Measurements from ENCODE around the gene SLC25A45.
"Not testable (repeated sequence)": the region's sequence is repeated elsewhere in the genome, so short reads cannot be mapped to it uniquely, and the experiment has no call there.

Gene SLC25A45

DNA sequence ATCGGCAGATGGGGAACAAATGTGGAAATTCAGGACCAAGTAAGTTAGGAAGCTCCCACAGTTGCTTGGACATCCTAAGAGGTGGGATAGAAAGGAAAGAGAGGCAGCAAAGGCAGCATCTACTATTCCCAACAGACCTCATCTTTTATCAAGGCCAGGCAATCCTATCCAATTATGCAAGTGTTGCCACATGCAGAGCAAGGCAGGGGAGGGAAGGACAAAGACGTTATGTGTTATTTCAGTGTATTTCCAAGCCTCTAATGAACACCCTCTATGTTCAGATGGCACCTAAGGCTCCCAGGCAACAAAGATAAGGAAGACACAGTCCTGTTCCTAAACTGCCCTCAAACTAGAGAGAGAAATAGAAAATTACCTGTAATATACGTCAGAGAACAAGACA, 18.7 kb downstream of the SLC25A45 start:
- no peak for DNase-seq (ENCODE audit: low read depth in 2 of 3, low spot score in 2 of 3)

DNA sequence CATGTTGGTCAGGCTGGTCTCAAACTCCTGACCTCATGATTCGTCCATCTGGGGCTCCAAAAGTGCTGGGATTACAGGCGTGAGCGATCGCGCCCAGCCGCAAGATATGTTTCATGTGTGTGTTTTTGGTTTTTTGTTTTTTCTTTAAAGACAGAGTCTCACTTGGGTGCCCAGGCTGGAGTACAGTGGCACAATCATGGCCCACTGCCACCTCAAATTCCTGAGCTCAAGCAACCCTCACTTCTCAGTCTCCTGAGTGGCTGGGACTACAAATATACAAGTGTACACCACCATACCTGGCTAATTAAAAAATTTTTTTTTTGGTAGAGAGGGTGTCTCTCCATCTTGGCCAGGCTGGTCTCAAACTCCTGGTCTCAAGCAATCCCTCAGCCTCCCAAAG, 19.5 kb downstream of the SLC25A45 start:
- no peak for DNase-seq (ENCODE audit: low read depth in 2 of 3, low spot score in 2 of 3)

DNA sequence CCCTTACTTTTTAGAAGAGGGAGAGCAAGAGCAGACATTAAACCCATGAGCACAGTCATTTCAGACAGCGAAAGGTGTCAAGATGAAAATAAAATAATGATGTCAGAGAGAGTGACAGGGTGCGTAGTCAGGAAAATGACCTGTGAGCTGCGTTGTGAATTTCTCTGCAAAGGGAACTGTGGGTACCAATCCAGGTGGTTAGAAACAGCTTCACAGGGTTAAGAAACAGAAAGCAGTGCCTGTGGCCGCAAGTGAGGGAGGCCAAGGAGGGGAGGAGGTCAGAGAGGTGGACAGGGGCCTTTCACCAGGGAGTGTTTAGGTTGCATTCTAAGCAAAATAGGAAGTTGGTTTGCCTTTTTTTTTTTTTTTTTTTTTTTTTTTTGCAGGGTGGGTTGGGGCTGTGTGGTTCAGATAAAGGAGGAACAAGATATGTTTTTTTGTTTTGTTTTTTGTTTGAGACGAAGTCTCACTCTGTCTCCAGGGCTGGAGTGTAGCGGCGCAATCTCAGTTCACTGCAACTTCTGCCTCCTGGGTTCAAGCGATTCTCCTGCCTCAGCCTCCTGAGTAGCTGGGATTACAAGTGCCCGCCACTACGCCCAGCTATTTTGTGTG, 20.0 kb downstream of the SLC25A45 start:
- DNase-seq (ENCODE audit: low read depth in 2 of 3, low spot score in 2 of 3), result no peak

DNA sequence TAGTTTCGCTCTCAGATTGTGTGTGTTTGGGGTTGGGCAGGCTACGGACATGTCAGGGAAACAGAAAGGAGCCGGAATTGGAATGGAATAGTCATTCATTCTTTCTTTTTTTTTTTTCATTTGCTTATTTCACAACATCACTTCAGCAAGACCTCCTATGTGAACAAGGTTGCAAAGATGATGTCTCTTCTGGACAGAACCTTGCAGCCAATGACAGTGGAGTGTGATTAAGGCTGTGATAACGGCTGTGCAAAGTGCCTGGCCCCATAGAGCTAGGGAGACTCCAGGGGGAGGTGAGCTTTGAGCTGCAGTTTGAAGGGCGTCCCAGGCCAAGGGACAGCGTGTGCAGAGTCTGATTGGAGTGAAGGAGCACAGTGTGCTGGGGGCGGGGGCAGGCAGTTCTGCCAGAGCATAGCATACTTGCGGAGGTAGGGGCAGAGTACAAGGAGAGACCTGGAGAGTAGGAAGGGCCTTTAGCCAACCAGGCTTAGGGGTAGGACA, 24.5 kb downstream of the SLC25A45 start:
- DNase-seq (ENCODE audit: low read depth in 2 of 3, low spot score in 2 of 3), result no peak

DNA sequence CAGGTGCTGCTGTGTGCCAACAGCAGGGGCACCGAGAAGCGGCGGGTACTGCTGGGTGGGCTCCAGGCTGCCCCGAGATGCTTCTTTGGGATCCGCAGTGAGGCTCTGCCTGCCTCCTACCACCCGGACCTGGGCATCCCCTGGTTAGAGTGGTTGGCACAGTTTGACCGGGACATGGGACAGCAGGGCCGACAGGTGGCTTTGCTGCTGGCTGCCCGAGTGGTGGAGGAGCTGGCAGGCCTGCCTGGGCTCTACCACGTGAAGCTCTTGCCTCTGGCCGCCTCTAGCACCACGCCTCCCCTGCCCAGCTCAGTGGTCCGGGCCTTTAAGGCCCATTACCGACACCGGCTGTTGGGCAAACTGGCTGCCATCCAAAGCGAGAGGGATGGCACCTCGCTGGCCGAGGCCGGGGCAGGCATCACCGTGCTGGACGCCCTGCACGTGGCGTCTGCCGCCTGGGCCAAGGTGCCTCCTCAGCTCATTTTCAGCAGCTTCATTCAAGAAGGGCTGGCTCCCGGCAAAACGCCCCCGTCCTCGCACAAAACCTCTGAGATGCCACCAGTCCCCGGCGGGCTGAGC, 26.0 kb downstream of the SLC25A45 start:
- DNase-seq (ENCODE audit: low read depth in 2 of 3, low spot score in 2 of 3), result no peak

DNA sequence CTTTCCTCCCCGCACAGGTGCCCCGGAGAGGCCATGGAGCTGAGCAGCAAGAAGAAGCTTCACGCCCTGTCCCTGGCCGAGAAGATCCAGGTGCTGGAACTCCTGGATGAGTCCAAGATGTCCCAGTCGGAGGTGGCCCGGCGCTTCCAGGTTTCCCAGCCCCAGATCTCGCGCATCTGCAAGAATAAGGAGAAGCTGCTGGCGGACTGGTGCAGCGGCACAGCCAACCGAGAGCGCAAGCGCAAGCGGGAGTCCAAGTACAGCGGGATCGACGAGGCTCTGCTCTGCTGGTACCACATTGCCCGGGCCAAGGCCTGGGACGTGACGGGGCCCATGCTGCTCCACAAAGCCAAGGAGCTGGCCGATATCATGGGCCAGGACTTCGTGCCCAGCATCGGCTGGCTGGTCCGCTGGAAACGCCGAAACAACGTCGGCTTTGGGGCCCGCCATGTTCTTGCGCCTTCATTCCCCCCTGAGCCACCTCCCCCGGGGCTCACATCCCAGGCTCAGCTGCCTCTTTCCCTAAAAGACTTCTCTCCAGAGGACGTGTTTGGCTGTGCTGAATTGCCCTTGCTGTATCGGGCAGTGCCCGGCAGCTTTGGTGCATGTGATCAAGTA, 26.6 kb downstream of the SLC25A45 start:
- DNase-seq (ENCODE audit: low read depth in 2 of 3, low spot score in 2 of 3), result no peak

DNA sequence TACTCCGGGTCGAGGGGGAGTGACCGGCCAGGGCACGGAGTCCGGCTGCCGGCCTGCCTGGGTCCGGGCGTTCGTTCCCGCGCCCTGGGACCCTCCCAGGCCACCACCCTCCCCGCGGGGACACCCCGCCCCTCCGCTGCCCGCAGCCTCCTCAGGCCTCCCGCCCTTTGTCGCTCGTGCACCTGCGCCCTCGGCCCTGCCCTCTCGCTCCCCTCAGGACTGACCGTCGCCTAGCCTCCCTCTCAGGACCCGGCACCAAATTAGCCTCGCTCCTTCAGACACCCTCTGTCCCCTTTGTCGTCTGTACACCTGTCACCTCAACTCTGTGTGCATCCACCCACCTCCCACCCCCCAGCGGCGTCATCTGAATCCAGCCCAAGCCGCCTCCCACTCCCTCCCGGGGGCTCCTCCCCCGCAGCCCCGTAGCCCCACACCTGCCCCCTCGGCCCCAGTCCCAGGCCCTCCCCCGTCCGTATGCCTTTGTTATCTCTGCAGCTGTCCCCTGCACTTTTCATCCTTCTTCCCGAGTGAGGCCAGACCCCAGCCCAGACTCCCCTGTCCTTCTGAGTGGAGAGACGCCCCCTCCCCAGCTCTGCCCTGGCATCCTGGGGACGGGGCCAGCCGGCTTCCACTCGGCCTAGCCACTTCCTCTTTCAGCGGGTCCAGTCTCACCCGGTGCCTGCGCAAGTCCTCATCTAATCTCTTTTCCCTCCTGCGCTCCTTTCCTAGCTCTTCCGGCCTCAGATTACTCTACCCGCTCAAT, 27.3 kb downstream of the SLC25A45 start:
- DNase-seq (ENCODE audit: low read depth in 2 of 3, low spot score in 2 of 3), result peak in 1 of 3 experiments; percentile 11

DNA sequence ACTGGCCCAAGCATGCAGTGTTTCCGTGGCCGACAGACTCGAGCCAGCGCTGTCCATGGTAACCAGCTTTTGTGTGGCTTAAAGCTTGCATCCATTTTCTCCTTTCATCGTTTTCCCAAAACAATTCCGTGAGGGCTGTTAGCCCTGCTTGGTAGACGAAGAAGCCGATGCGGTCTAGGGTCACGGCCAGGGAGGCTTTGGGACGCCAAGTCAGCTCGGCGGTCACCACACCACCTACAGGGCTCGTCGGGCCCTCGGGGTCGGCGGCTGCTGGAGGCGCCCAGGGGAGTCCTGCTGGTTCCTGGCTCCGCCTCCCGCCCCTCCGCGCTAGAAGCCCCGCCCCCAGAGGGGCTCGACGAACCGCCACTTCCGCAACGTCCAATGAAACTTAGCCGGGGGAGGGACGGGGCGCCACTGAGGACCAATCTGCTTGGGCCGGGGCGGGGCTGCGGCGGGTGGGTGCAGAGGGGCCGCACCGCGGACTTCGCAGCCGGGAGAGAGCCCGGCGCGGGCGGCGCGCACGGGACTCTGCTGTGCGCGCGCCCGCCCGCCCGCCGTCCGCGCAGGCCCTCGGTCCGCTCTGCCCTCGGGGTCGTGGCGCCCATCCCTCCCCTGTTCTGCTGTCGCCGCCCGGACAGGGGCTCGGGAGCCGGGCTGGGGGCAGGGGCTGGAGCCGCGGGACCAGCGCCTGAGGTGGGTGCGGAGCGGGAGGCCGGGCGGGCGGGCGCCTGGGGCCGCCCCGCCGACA, 28.0 kb downstream of the SLC25A45 start, which contains the start of gene TIGD3:
Gene TIGD3 (plus strand): TSS at position 487 of the 748 bp plus-strand sequence. CDS start 1,058 bp downstream, outside the sequence.
- DNase-seq (ENCODE audit: low read depth in 2 of 3, low spot score in 2 of 3), result peak; percentile 92 to 97 (median 96)

DNA sequence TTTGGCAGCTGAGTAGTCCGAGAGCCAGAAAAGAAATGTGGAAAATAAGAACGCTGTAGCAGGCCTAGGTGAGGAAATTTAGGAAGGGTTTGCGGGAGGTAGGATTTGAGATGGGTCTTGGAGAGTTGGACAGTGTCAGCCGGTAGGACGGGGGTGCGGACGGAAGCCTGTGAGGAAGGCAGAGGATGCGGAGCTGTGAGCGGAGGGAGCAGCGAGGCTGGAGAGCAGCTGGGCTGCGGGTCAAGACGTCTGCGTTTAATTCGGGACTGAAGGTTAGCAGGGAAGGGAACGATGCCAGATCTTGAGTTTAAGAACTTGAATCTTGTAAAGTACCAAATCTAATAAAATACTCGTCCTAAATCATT, 28.6 kb downstream of the SLC25A45 start:
- DNase-seq (ENCODE audit: low read depth in 2 of 3, low spot score in 2 of 3), result no peak

DNA sequence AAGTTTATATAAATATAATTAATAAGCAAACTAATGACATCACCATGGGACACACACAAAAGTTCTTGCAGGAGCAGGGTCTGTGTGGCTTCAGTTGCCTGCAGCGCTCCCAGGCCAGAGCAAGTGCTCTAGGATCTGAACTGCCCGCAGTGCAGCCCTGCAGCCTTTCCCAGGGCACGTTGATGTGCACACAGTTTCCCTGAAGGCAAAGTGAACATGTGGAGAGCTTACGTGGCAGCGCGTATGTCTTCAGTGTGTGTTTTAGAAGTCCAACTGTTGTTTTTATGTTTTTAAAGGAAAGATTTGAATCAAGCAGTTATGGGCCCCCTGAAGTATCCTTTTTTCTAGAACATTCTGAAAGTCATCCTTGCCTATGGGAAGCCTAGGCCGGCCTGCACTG, 29.1 kb downstream of the SLC25A45 start:
- no peak for DNase-seq (ENCODE audit: low read depth in 2 of 3, low spot score in 2 of 3)

DNA sequence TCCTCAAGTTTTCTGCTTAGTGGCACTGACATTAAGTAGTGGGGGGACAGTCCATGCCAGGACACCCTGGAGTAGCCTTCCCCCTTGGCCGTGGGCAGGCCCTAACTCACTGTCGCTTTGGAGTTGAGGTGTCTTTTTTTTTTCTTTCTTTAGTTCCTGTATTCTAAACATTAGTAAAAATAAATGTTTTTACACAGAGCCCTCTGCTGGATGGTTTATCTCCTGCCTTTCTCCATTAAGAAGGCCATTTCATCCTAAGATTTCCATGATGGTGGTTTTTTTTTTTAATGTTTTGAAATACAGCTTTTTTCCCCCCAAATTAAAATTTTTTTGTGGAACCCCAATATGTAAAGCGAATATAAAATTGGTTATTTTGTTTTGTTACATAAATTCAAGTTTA, 29.7 kb downstream of the SLC25A45 start:
- no peak for DNase-seq (ENCODE audit: low read depth in 2 of 3, low spot score in 2 of 3)

DNA sequence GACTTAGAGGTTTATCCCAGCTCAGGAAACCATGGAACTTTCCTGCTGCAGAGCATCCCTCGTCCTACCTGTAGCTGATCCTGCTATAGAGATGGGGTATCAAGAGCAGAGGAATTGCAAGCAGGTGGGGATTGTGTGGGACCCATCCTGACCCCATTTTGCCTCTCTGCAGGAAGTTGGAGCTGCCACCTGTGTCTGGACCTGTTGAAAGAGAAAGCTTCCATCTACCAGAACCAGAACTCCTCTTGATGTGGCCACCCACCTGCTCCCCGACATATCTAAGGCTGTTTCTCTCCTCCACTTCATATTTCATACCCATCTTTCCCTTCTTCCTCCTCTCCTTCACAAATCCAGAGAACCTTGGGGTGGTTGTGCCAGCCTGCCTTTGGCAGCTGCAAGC, 30.9 kb downstream of the SLC25A45 start:
- DNase-seq (ENCODE audit: low read depth in 2 of 3, low spot score in 2 of 3), result no peak

DNA sequence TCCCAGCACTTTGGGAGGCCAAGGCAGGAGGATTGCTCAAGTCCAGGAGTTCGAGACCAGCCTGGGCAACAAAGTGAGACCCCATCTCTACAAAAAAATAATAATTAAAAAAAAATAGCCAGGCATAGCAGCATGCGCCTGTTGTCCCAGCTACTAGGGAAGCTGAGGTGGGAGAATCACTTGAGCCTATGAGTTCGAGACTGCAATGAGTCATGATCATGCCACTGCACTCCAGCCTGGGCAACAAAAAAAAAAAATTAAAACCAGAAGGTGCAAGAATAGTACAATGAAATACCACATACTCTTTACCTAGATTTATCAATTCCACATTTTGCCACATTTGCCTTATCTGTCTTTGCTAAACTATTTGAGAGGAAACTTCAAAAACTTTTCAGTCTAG, 40.6 kb downstream of the SLC25A45 start:
- DNase-seq (ENCODE audit: low read depth in 2 of 3, low spot score in 2 of 3), result no peak

DNA sequence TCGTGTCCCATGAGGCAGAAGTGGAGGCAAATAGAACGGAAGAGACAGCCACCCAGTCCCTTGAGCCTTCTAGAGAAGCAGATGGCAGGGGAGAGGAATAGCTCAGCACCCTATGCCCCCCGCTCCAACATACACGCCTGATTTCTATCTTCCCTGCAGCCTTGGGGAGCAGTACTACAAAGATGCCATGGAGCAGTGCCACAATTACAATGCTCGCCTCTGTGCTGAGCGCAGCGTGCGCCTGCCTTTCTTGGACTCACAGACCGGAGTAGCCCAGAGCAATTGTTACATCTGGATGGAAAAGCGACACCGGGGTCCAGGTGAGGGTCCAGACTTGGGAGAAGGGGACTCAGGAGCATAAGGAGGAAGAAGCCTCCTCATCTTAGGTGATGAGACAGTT, 42.2 kb downstream of the SLC25A45 start:
- no peak for DNase-seq (ENCODE audit: low read depth in 2 of 3, low spot score in 2 of 3)

DNA sequence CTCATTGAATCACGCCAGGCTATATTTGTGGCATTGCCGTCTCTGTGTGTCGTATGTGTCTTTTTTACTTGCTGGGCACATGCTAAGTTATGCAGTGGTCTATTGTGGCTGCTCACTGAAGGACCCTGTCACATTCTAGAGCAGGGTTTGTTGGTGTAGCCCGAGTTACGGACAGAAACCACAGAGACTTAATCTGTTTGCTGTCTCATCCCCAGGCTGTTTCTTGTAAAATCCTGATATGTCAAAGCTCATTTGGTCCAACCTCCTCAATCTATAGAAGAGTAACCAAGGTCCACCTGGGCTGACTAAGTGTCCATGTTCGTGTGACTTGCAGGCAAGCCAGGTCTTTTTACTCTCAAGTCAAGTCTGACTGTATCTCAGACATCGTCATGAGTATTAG, 43.8 kb downstream of the SLC25A45 start:
- no peak for DNase-seq (ENCODE audit: low read depth in 2 of 3, low spot score in 2 of 3)

DNA sequence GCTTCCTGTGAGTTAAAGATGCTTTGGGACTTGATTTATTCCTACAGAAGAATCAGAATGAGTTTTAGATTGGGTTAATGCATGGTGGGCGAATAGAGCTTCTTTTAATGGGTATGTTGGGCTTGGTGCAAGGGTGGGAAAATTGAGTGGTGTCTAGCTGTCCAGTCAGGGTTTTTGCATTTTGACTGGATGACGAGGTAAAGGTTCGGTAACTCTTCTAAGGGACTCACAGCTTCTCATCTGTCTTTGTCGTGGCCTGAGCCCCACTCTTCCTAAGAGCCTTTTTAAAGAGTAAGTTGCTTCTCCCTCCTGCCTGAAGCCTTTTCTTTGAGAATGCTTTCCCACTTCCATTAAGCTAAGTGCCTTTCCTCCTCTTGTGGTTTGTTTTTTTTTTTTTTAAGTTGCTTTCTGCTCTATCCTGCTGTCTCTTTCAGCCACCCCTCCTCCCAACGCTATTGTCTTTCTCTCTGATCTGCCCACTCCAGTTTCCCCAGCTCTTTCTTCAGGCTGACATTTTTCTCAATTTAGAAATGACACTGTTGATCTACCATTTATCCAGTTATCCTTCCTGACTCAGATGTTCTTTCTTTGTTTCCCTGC, 47.6 kb downstream of the SLC25A45 start:
- DNase-seq (ENCODE audit: low read depth in 2 of 3, low spot score in 2 of 3), result no peak

DNA sequence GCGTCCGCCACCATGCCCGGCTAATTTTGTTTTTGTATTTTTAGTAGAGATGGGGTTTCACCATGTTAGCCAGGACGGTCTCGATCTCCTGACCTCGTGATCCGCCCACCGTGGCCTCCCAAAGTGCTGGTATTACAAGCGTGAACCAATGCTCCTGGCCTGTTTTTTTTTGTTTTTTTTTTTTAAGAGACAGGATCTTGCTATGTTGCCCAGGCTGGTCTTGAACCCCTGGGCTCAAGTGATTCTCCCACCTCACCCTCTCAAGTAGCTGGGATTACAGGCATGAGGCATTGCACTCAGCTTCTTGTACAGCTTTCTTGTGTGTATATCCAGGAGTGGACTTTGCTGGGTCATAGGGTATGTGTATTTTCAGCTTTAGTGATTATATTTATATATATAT, 49.9 kb downstream of the SLC25A45 start:
- not testable (repeated sequence) for DNase-seq (ENCODE audit: low read depth in 2 of 3, low spot score in 2 of 3)

DNA sequence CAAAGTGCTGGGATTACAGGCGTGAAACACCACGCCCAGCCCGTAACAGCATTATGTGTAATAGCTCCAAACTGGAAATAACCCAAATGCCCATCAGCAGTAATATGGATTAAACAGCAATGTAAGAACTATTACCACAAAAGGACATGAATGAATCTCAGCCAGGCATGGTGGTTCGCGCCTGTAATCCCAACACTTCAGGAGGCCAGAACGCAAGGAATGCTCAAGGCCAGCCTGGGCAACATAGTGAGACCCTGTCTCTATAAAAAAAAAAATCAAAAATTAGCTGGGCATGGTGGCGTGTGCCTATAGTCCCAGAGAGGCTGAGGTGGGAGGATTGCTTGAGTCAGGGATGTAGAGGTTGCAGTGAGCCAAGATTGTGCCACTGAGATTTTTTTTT, 51.9 kb downstream of the SLC25A45 start:
- no peak for DNase-seq (ENCODE audit: low read depth in 2 of 3, low spot score in 2 of 3)

DNA sequence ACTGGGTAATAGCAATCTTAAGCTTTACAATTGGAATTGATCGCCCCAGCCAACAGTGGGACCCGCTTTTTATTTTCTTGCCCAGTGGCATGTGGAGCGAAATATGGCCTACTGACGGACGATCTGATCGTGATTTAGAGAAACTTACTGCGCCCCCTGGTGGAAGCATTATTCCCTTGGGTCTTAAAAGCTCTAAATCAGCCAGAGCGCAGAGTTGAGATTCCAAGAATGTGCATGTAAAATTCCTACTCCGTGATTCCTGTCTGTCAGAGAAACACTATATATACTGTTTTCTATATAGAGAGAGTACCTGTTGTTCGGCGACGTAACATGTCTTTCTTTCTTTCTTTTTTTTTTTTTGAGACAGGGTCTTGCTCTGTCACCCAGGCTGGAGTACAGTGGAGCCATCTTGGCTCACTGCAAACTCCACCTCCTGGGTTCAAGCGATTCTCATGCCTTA, 52.5 kb downstream of the SLC25A45 start:
- peak in 2 of 3 experiments; percentile 65 to 89 for DNase-seq (ENCODE audit: low read depth in 2 of 3, low spot score in 2 of 3)

DNA sequence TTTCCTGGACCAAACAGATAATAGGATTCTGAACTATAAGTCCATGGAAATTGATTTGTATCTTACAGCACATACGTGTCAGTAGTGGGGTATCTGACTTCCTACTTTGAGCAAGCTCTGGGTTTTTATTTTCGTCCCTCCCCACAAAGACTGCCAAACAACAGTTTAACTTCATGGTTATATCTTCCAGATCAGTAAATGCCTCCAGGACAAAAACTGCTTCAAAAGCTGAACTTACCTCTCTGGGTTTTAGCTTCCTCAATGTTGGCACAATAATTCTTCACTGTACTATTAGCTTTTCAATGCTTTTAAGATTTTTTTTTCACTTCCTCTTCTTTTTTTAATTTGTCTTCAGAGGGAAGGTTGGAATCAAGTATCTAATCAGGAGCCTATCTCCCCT, 53.0 kb downstream of the SLC25A45 start:
- no peak for DNase-seq (ENCODE audit: low read depth in 2 of 3, low spot score in 2 of 3)

DNA sequence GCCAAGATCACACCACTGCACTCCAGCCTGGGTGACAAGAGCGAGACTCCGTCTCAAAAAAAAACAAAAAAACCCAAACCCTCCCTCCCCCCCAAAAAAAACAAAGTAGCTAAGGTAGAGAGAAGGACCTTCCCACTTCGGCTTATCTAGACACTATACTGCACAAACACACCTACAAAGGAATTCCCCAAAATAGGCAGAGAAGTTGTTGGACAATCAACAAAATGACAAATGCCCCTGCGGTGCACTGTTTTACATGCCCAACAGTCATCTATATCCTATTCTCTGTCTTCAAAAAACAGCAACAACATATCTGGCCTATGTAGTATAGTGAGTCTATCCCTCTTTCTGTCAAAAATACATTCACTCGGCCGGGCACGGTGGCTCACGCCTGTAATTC, 55.4 kb downstream of the SLC25A45 start:
- DNase-seq (ENCODE audit: low read depth in 2 of 3, low spot score in 2 of 3), result no peak

All from activated CD8-positive, alpha-beta memory T cell treated with anti-CD3 and anti-CD28 coated beads for 48 hours (primary cell).